Astrocyte of the cerebellum (primary cell): ENCODE data around the gene DRC7.

ENCODE experiments used
- DNase-seq: peaks from one replicate; pipeline ENCODE4 v3.0.0-alpha.2; 2011; ENCODE audit warnings: low read depth
- H3K4me3 ChIP-seq: 2 replicates; pipeline ENCODE4 v1.5.1; 2011; ENCODE audit warnings: mild to moderate bottlenecking, low read depth, low read length, moderate library complexity
- in situ Hi-C: cut with HindIII; loops from 2 replicates; pipeline ENCODE4 v1.10.0; 2017; ENCODE audit warnings: low sequenced_read_pairs
- TF ChIP-seq, protein P1 (sequence below): IDR thresholded peaks from 2 replicates; pipeline ENCODE4 v1.5.1; 2012; ENCODE audit warnings: low read length, low read depth, moderate library complexity, mild to moderate bottlenecking; ENCODE audit errors: missing control alignments

The DRC7 gene

GRCh38 chr16:57724531-57724930, 29.9 kb downstream of the DRC7 start:
- no peak for DNase-seq
- no peak overlapping the region for H3K4me3 ChIP-seq
- TF ChIP-seq, protein P1, sequence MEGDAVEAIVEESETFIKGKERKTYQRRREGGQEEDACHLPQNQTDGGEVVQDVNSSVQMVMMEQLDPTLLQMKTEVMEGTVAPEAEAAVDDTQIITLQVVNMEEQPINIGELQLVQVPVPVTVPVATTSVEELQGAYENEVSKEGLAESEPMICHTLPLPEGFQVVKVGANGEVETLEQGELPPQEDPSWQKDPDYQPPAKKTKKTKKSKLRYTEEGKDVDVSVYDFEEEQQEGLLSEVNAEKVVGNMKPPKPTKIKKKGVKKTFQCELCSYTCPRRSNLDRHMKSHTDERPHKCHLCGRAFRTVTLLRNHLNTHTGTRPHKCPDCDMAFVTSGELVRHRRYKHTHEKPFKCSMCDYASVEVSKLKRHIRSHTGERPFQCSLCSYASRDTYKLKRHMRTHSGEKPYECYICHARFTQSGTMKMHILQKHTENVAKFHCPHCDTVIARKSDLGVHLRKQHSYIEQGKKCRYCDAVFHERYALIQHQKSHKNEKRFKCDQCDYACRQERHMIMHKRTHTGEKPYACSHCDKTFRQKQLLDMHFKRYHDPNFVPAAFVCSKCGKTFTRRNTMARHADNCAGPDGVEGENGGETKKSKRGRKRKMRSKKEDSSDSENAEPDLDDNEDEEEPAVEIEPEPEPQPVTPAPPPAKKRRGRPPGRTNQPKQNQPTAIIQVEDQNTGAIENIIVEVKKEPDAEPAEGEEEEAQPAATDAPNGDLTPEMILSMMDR, result no peak
- in situ Hi-C loops, result no loop called here

DNA sequence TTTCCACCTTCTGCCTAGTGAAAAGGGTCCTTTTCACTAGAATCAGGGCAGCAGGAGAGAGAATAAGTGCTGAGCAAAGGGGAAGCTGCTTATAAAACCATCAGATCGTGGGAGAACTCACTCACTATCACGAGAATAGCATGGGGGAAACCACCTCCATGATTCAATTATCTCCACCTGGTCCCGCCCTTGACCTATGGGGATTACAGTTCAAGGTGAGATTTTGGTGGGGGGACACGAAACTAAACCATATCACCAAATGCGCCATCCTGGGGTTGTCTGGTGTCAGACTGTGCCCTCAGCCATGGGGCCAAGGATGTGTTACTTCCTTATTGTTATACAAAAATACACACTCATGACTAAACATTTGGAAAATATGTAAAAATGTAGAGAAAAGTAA, 30.5 kb downstream of the DRC7 start:
- TF ChIP-seq, protein P1, result no peak
- no peak overlapping the region for H3K4me3 ChIP-seq
- in situ Hi-C loops, result no loop called here
- DNase-seq, result no peak

- no peak overlapping the region for H3K4me3 ChIP-seq
- DNase-seq, result no peak
- in situ Hi-C loops, result no loop called here
- TF ChIP-seq, protein P1, result no peak
Measured at GRCh38 chr16:57725554-57725953, 30.9 kb downstream of the DRC7 start.

DNA sequence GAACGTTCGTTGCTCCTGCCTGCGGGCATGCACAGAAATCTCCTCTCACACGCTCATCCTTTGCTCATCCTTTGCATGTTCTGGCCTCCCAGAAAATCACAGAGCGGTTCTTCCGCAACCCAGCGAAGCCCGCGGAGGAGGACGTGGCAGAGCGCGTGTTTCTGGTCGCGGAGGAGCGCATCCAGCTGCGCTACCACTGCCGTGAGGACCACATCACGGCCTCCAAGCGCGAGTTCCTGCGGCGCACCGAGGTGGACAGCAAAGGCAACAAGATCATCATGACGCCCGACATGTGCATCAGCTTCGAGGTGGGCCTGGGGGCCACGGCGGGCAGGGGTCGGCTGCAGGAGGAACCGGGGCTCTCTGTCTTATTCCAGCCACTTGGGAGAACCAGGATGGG, 31.4 kb downstream of the DRC7 start:
- DNase-seq, result no peak
- in situ Hi-C loops, result no loop called here
- TF ChIP-seq, protein P1, result no peak
- no peak overlapping the region for H3K4me3 ChIP-seq

DNA sequence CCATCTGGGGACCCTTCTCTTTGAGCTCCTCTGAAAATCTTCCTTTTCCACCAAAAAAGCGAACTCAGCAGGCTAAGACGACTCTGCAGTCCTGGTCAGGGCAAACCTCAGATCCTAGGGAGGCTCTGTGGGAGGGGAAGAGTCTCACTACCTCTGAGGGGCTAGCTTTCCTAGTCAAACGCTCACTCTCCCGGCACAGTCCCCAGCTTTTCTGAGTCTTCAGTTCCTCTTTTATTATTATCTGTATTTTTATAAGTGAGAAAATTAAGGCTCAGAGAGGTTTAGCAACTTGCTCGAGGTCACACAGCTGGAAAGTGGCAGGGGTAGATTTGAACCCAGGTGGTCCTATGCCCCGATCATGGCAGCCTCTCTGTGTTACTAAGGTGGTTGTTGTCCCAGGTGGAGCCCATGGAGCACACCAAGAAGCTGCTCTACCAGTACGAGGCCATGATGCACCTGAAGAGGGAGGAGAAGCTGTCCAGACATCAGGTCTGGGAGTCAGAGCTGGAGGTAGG, 31.9 kb downstream of the DRC7 start:
- no peak overlapping the region for H3K4me3 ChIP-seq
- no peak for DNase-seq
- TF ChIP-seq, protein P1, result no peak
- in situ Hi-C loops, result no loop called here

GRCh38 chr16:57727610-57728009, 33.0 kb downstream of the DRC7 start:
- in situ Hi-C loops, result no loop called here
- H3K4me3 ChIP-seq, result no peak overlapping the region

More at GRCh38 chr16:57727610-57728009, 33.0 kb downstream of the DRC7 start:
- TF ChIP-seq, protein P1, result no peak
- no peak for DNase-seq
